Activated T-cell treated with anti-CD3 and anti-CD28 coated beads, Interleukin-2, amount 50 U/mL, for 72 hours (primary cell): Measurements from ENCODE around the gene DPPA2. TPM values are rescaled to one million over a fixed set of nuclear protein-coding genes. Genes with fewer than 3 reads are reported as not detected.
"Not testable (repeated sequence)": the region's sequence is repeated elsewhere in the genome, so short reads cannot be mapped to it uniquely, and the experiment has no call there.

Experiments used
- ATAC-seq, 2 donors: fragments of 150-1000 bp; cut with Tn5 transposase; replicated peaks in 1 of 2; 2 replicates each; pipeline ENCODE4 v1.10.0; 2021; ENCODE audit warnings: moderate library complexity in 2 of 2, mild to moderate bottlenecking in 1 of 2
- DNase-seq, 2 donors: peaks; one replicate each; pipeline ENCODE4 v3.0.0; 2021 to 2022; ENCODE audit warnings: mixed read lengths in 1 of 2
- H3K27ac Mint-ChIP-seq: one replicate; pipeline ENCODE4 v1.8.0; 2022; ENCODE audit warnings: mild to moderate bottlenecking, moderate library complexity, mixed read lengths
- H3K27me3 Mint-ChIP-seq: one replicate; pipeline ENCODE4 v1.8.0; 2022; ENCODE audit warnings: low read depth, mixed read lengths
- H3K36me3 Mint-ChIP-seq, 2 donors: one replicate each; pipeline ENCODE4 v1.8.0; 2022; ENCODE audit warnings: mixed read lengths in 2 of 2, mild to moderate bottlenecking in 1 of 2; ENCODE audit not compliant: insufficient read depth in 2 of 2
- H3K4me1 Mint-ChIP-seq: one replicate; pipeline ENCODE4 v1.8.0; 2022; ENCODE audit warnings: low read depth, mixed read lengths
- H3K4me3 Mint-ChIP-seq, 2 donors: one replicate each; pipeline ENCODE4 v1.8.0; 2022; ENCODE audit warnings: mild to moderate bottlenecking in 2 of 2, mixed read lengths in 2 of 2, moderate library complexity in 2 of 2
- H3K9me3 Mint-ChIP-seq, 2 donors: one replicate each; pipeline ENCODE4 v1.8.0; 2022; ENCODE audit warnings: mixed read lengths in 2 of 2
- total RNA-seq, 2 donors: library from RNA; stranded (reverse); gene quantifications; one replicate each; pipeline ENCODE4 v1.2.3, GENCODE V29; 2022

DPPA2 gene
- total RNA-seq, result not detected

DNA sequence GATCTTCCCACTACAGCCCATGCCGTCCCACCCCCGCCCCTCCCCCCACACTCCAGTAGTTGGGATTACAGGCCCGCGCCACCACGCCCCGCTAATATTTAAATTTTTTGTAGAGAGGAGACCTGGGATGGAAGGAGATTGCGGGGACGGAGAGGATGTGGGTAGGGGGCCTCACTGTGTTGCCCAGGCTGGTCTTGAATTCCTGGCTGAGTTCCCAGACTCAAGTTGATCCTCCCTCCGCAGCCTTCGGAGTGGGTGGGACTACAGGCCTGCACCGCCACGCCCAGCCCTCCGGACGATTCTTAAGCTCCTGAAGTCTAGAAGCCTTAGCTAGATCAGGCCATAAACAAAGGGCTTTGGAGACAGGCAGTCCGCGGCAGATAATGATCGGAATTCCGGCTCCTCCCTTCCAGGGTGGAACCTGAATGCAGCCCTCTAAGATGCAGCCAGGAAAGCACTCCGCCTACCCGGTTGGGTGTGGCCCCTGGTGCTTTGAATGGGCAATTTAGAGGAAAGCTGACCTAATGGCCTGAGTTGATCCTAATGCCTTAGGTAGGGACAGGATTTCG is at the start of gene DPPA2:
TSS of gene DPPA2 (minus strand) at position 356 of the 569 bp plus-strand sequence. CDS start 1,975 bp downstream, outside the sequence.
- no peak for ATAC-seq

DNA sequence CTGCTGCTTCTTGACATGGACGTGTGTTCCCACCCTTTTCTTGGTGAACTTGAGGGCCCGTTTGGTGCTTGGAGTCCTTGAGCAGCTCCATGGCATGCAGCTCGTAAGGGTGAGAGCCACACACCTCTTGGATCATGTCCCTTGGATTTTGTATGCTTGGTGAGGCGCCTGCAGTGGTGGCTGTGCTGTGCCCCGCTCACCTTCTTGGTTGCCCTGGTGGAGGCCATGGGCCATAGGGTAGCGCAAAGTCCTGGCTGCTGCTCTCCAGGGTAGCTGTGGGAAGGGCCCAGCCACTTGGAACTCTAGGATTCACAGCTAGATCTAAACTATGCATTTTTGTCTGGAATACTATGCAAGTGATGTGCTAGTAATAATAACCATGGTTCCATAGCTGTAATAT is 47.8 kb upstream of the DPPA2 start:
- no peaks in the 10 kb centered on the region for H3K36me3 Mint-ChIP-seq
- DNase-seq (no peak), ATAC-seq (no peak)
- H3K9me3 Mint-ChIP-seq, result no peaks in the 10 kb centered on the region
- no peaks in the 10 kb centered on the region for H3K27me3 Mint-ChIP-seq
- no peak overlapping the region for H3K4me3 Mint-ChIP-seq
- no peaks in the 10 kb centered on the region for H3K4me1 Mint-ChIP-seq
- H3K27ac Mint-ChIP-seq, result no peak overlapping the region

More for the DNA sequence above, at the start of gene DPPA2:
- H3K36me3 Mint-ChIP-seq, result no peaks in the 10 kb centered on the region
- no peak for DNase-seq
- H3K27ac Mint-ChIP-seq, result no peak within 1 kb of the TSS
- H3K27me3 Mint-ChIP-seq, result no peaks in the 10 kb centered on the region
- H3K9me3 Mint-ChIP-seq, result peaks cover 0 to under 1% of the 10 kb centered on the region in 2 donors
- no peak within 1 kb of the TSS for H3K4me3 Mint-ChIP-seq
- no peaks in the 10 kb centered on the region for H3K4me1 Mint-ChIP-seq

DNA sequence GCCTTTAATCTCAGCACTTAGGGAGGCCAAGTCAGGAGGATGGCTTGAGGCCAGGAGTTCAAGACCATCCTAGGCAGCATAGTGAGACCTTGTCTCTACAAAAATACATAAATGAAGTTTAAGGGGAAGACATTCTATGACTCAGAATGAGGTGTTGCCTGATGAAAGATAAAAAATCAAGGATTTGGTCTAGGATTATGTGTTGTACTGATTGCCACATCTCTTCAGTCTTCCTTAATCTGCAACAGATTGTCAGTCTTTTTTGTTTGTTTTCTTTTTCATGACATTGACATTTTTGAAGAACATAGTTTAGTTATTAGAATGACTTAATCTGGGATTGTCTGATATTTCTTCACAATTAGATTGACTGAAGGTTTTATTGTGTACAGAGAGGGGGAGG is 47.3 kb upstream of the DPPA2 start:
- no peak for DNase-seq
- Mint-ChIP-seq H3K36me3 (no peaks in the 10 kb centered on the region), H3K27me3 (no peaks in the 10 kb centered on the region), H3K4me1 (no peaks in the 10 kb centered on the region), H3K4me3 (no peak overlapping the region), H3K9me3 (no peaks in the 10 kb centered on the region), H3K27ac (no peak overlapping the region)
- ATAC-seq, result no peak

GRCh38 chr3:109362823-109363222 is 46.5 kb upstream of the DPPA2 start:
- ATAC-seq (no peak), DNase-seq (no peak)
- Mint-ChIP-seq H3K27me3 (no peaks in the 10 kb centered on the region), H3K4me3 (no peak overlapping the region), H3K36me3 (no peaks in the 10 kb centered on the region), H3K27ac (no peak overlapping the region), H3K4me1 (no peaks in the 10 kb centered on the region), H3K9me3 (no peaks in the 10 kb centered on the region)

DNA sequence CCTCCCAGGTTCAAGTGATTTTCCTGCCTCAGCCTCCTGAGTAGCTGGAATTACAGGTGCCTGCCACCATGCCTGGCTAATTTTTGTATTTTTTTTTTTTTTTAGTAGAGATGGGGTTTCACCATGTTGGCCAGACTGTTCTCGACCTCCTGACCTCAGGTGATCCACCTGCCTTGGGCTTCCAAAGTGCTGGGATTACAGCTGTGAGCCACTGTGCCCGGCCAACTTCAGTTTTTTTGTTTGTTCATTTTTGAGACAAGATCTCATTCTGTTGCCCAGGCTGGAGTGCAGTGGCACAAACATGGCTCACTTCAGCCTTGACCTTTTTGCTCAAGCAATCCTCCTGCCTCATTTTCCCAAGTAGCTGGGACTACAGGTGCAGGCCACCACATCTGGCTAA is 42.5 kb upstream of the DPPA2 start:
- not testable (repeated sequence) for H3K27ac Mint-ChIP-seq, H3K36me3 Mint-ChIP-seq, H3K27me3 Mint-ChIP-seq, ATAC-seq, H3K4me3 Mint-ChIP-seq, H3K9me3 Mint-ChIP-seq, H3K4me1 Mint-ChIP-seq, DNase-seq

GRCh38 chr3:109356442-109357155 is 40.3 kb upstream of the DPPA2 start:
- Mint-ChIP-seq H3K36me3 (no peaks in the 10 kb centered on the region), H3K27ac (no peak overlapping the region), H3K4me3 (no peak overlapping the region), H3K4me1 (no peaks in the 10 kb centered on the region), H3K9me3 (no peaks in the 10 kb centered on the region), H3K27me3 (peaks cover 6% of the 10 kb centered on the region)
- ATAC-seq (no peak), DNase-seq (no peak)

DNA sequence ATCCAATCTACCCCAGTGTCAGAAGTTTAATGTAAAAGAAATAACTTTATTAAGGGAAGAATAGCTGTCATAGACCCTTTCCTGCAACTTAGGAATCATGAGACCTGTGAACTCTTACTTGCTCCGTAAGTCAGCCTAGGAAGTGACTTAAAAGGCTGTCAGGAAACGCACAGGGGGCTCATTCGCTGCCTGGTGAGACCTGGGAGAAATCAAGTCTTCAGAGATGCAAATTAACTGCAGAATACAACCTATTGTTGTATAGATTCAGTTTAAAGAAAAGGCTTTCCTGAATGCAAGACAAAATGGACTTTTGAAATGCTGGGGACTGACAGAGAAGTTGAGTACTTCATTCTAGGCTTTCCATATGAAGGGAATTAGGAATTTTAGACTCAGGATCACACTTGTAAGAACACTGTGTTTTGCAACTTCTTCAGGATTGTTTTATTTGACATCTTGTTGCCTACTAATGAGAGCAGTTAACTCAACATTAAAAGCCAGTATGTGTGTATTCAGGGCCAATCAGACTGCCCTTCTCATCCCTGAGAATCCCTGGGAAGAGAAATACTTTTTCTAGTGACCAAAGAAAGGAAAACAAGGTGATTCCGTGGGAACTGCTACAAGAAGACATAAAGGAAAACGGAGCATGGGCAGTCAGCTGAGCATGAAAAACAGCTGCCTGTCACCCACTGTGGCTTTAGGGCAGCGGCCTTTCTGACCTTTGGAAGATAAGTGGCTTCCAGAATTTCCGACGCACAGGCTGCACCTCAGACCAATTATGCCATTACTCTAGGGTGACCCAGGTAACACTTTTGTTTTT is 39.5 kb upstream of the DPPA2 start:
- no peak for ATAC-seq
- Mint-ChIP-seq H3K4me1 (no peaks in the 10 kb centered on the region), H3K4me3 (no peak overlapping the region), H3K27ac (no peak overlapping the region), H3K27me3 (peaks cover 6% of the 10 kb centered on the region), H3K36me3 (no peaks in the 10 kb centered on the region), H3K9me3 (no peaks in the 10 kb centered on the region)
- DNase-seq, result no peak

DNA sequence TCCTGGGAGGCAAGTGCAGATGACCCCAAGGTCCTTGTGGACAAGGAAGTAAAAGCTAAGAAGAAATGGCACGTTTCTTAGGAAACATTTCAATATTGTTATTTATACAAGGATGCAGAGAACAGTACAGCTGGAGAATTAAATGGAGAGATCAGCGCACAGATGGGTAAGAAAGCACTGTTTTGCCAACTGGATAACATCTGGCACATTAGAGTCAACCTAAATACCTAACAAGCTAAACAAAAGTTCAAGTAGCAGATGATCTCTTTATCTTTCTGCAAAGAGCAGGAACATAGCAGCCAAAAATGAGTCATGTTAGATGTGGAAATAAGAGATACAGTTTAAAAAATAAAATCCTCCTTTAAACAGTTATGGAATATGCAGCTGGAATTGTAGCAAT is 36.7 kb upstream of the DPPA2 start:
- Mint-ChIP-seq H3K9me3 (no peaks in the 10 kb centered on the region), H3K27me3 (peaks cover 6% of the 10 kb centered on the region), H3K4me3 (no peak overlapping the region), H3K27ac (no peak overlapping the region), H3K36me3 (no peaks in the 10 kb centered on the region), H3K4me1 (no peaks in the 10 kb centered on the region)
- DNase-seq (no peak), ATAC-seq (no peak)

- Mint-ChIP-seq H3K27me3 (no peaks in the 10 kb centered on the region), H3K9me3 (no peaks in the 10 kb centered on the region)
Measured at GRCh38 chr3:109351231-109351630, 34.9 kb upstream of the DPPA2 start.

GRCh38 chr3:109346770-109347295 is 30.5 kb upstream of the DPPA2 start:
- H3K27ac Mint-ChIP-seq, result no peak overlapping the region
- no peaks in the 10 kb centered on the region for H3K9me3 Mint-ChIP-seq
- H3K4me1 Mint-ChIP-seq, result no peaks in the 10 kb centered on the region
- H3K36me3 Mint-ChIP-seq, result no peaks in the 10 kb centered on the region
- no peak for ATAC-seq
- H3K27me3 Mint-ChIP-seq, result no peaks in the 10 kb centered on the region
- no peak for DNase-seq
- no peak overlapping the region for H3K4me3 Mint-ChIP-seq

More at GRCh38 chr3:109351231-109351630, 34.9 kb upstream of the DPPA2 start:
- DNase-seq, result no peak
- Mint-ChIP-seq H3K4me3 (no peak overlapping the region), H3K27ac (no peak overlapping the region), H3K36me3 (no peaks in the 10 kb centered on the region), H3K4me1 (no peaks in the 10 kb centered on the region)
- ATAC-seq, result no peak

- Mint-ChIP-seq H3K27me3 (no peaks in the 10 kb centered on the region), H3K36me3 (no peaks in the 10 kb centered on the region), H3K4me1 (no peaks in the 10 kb centered on the region), H3K9me3 (no peaks in the 10 kb centered on the region), H3K27ac (no peak overlapping the region), H3K4me3 (no peak overlapping the region)
- ATAC-seq (no peak), DNase-seq (no peak)
Measured at GRCh38 chr3:109346099-109346498, 29.8 kb upstream of the DPPA2 start.

GRCh38 chr3:109339714-109340648 is 23.7 kb upstream of the DPPA2 start:
- DNase-seq, result no peak
- Mint-ChIP-seq H3K36me3 (peaks cover 4% of the 10 kb centered on the region in 2 donors), H3K27ac (no peak overlapping the region), H3K4me1 (peaks cover 16% of the 10 kb centered on the region), H3K27me3 (peaks cover 27% of the 10 kb centered on the region), H3K9me3 (no peaks in the 10 kb centered on the region), H3K4me3 (no peak overlapping the region)
- no peak for ATAC-seq
